Mesodermal cell (in vitro differentiated cells): Measurements from ENCODE around the gene TPK1.

Source experiments
- H3K27ac ChIP-seq: 2 replicates; pipeline ENCODE4 v1.7.0; 2013; ENCODE audit warnings: mild to moderate bottlenecking, low read depth, low read length, moderate library complexity; ENCODE audit not compliant: severe bottlenecking
- H3K36me3 ChIP-seq: 2 replicates; pipeline ENCODE4 v1.7.1; 2013; ENCODE audit warnings: mild to moderate bottlenecking, low read length, moderate library complexity; ENCODE audit not compliant: control insufficient read depth, insufficient read depth
- H3K4me1 ChIP-seq: one replicate; pipeline ENCODE4 v1.7.1; 2013; ENCODE audit warnings: mild to moderate bottlenecking, low read length; ENCODE audit not compliant: insufficient read depth, control insufficient read depth, poor library complexity, severe bottlenecking
- H3K4me3 ChIP-seq: 2 replicates; pipeline ENCODE4 v1.7.0; 2013; ENCODE audit warnings: low read length, control low read depth, mild to moderate bottlenecking; ENCODE audit not compliant: insufficient read depth, poor library complexity, severe bottlenecking; ENCODE audit errors: extremely low read depth
- H3K9me3 ChIP-seq: 2 replicates; pipeline ENCODE4 v1.7.1; 2013; ENCODE audit warnings: mild to moderate bottlenecking, low read length, moderate library complexity; ENCODE audit not compliant: control insufficient read depth
- WGBS, 2 experiments: methylation state at CpG; one replicate each; pipeline ENCODE4 v1.1.5; 2013; ENCODE audit warnings: missing lambda C conversion rate in 2 of 2; ENCODE audit not compliant: insufficient coverage in 2 of 2; 5-methylcytosine and 5-hydroxymethylcytosine counted together

The TPK1 gene

DNA sequence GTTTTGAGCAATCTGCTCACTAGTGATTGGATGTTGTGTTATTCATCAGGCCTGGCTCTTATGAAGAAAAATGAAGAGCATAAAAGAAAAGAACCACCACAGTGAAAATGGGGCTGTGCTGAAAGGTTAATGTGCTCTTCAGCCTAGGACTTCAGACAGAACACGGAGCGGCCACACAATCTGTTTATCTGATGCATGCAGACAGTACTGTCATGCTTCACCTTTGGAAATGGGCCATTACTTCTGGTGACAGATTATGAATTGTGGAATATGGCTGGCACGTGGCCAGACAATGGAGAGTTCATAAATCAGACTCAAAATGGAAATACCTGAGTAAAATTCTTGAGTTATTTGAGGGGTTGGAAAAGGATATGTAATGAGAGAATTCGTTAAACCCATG lies 346.3 kb downstream of the TPK1 start:
- Histone ChIP-seq H3K9me3 (no peaks in the 10 kb centered on the region), H3K27ac (no peak overlapping the region), H3K4me1 (no peaks in the 10 kb centered on the region), H3K36me3 (no peaks in the 10 kb centered on the region), H3K4me3 (no peak overlapping the region)
- 88 to 89% methylated on average over 4 of the region's 4 CpGs for WGBS, 2 experiments

DNA sequence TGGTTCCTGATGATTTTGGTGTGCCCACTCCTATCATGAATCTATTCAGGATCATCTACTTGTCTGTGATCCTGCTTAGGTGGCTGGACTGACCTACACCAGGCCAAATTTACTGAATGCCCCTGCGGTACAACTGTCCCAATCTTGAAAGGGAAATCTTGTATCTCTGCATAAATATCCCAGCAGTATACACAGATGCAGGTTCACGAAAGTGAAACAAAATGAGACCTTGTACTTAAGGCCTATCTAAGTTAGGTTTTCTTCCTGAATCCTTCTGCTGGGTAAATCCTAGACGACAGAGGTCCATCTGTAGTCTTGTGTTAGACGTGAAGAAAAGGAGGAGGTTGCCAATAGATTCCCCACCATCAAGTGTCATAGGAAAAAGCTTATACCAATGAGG lies 346.9 kb downstream of the TPK1 start:
- no peak overlapping the region for H3K4me3 ChIP-seq
- 83 to 93% methylated on average over 2 to 3 of the region's 4 CpGs for WGBS, 2 experiments

DNA sequence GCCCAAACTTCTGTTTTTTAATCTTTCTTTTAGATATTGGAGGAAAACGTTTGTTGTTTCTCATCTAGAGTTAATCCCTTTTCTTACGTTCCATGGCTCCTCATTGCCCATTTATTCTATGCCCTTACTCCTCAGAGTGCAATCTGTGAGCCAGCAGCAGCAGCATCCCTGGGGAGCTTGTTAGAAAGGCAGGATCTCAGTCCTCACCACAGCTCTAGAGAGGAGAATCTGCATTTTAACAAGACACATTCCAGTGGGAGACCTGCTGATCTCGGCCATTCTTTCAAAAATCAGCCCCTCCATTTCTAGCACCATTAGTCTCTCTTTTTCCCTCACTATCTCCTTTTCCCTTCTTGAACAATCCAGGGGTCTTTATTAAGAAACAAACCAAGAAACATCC lies 348.0 kb downstream of the TPK1 start:
- 14 to 18% methylated on average over 1 of the region's 3 CpGs for WGBS, 2 experiments
- Histone ChIP-seq H3K36me3 (no peaks in the 10 kb centered on the region), H3K9me3 (no peaks in the 10 kb centered on the region), H3K4me1 (no peaks in the 10 kb centered on the region), H3K27ac (no peak overlapping the region), H3K4me3 (no peak overlapping the region)

More for the DNA sequence above, 346.9 kb downstream of the TPK1 start:
- Histone ChIP-seq H3K36me3 (no peaks in the 10 kb centered on the region), H3K9me3 (no peaks in the 10 kb centered on the region), H3K27ac (no peak overlapping the region), H3K4me1 (no peaks in the 10 kb centered on the region)

DNA sequence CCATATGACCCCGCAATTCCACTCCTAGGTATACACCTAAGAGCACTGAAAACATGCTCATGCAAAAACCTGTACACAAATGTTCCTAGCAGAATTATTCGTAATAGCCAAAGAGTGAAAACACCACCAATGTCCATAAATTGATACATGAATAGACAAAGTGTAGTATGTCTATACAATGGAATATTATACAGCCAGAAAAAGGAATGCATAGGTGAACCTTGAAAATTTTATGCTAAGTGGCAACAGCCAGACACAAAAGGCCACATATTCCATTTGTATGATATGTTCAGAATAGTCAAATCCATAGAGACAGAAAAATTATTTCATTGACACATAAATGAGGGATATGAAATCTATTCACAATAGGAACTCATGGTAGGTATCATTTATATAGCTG lies 351.4 kb downstream of the TPK1 start:
- no peaks in the 10 kb centered on the region for H3K9me3 ChIP-seq
- H3K36me3 ChIP-seq, result no peaks in the 10 kb centered on the region
- H3K27ac ChIP-seq, result no peak overlapping the region
- H3K4me3 ChIP-seq, result no peak overlapping the region
- no CpG with 5 or more reads among the region's 2 CpGs for WGBS, 2 experiments
- H3K4me1 ChIP-seq, result no peaks in the 10 kb centered on the region

DNA sequence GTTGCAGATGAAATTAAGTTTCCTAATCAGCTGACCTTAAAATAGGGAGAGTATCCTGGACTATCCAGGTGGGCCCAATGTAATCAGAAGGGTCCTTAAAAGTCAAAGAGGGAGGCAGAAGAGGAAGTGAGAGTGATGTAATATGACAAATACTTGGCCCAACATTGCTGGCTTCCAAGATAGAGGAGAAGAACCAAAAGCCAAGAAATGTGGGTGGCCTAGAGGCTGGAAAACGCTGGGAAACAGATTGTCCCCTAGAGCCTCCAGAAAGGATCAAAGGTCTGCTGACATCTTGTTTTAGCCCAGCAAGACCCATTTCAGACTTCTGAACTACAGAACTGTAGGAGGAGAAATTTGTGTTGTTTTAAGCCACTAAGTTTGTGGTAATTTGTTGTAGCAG lies 352.7 kb downstream of the TPK1 start:
- Histone ChIP-seq H3K4me3 (no peak overlapping the region), H3K9me3 (no peaks in the 10 kb centered on the region), H3K36me3 (no peaks in the 10 kb centered on the region), H3K4me1 (no peaks in the 10 kb centered on the region), H3K27ac (no peak overlapping the region)
- WGBS, 2 experiments, result 50% methylated on average over 1 of the region's 1 CpG; no CpG with 5 or more reads in 1 of the 2 experiments

DNA sequence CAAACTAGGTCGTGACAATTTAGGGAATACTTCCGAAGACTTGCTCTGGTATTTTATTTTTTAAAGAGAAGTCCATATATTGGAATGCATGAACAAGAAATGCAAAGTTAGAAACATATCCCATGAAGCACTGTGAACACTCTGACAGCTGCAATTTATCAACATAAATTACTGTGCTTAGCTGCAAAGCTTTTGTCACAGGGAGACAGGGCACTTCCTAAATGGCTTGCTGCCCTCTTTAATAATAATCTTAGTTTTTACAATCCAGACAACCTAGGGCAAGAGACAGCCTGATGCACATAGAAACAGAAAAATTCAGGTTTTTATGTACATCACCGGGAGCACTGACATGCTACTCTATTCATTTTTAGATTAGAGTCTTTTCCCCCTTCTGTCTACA lies 354.0 kb downstream of the TPK1 start:
- 60 to 100% methylated on average over 1 of the region's 3 CpGs for WGBS, 2 experiments
- no peaks in the 10 kb centered on the region for H3K36me3 ChIP-seq
- H3K4me3 ChIP-seq, result no peak overlapping the region
- H3K4me1 ChIP-seq, result no peaks in the 10 kb centered on the region
- H3K27ac ChIP-seq, result no peak overlapping the region
- no peaks in the 10 kb centered on the region for H3K9me3 ChIP-seq

DNA sequence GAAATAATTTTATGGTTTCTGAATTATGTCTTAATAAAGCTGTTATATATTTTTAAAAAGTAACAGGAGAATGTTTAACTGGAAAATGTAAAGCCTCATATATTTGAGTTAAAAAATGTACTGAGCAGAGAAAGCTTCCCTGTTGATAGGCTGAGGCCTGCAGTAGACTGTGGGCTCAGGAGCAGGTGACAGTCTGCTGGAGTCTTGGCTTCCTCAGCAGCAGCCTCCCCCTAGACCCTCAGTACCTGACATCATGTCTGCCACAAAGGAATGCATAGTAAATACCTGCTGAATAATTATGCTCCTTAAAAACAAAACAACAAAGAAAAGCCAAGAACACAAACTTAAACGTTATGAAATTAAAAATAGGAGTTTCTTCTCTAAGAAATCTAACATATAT lies 358.5 kb downstream of the TPK1 start:
- no CpG with 5 or more reads among the region's 1 CpG for WGBS, 2 experiments
- H3K27ac ChIP-seq, result no peak overlapping the region
- H3K4me1 ChIP-seq, result no peaks in the 10 kb centered on the region
- no peak overlapping the region for H3K4me3 ChIP-seq
- H3K9me3 ChIP-seq, result no peaks in the 10 kb centered on the region
- no peaks in the 10 kb centered on the region for H3K36me3 ChIP-seq

DNA sequence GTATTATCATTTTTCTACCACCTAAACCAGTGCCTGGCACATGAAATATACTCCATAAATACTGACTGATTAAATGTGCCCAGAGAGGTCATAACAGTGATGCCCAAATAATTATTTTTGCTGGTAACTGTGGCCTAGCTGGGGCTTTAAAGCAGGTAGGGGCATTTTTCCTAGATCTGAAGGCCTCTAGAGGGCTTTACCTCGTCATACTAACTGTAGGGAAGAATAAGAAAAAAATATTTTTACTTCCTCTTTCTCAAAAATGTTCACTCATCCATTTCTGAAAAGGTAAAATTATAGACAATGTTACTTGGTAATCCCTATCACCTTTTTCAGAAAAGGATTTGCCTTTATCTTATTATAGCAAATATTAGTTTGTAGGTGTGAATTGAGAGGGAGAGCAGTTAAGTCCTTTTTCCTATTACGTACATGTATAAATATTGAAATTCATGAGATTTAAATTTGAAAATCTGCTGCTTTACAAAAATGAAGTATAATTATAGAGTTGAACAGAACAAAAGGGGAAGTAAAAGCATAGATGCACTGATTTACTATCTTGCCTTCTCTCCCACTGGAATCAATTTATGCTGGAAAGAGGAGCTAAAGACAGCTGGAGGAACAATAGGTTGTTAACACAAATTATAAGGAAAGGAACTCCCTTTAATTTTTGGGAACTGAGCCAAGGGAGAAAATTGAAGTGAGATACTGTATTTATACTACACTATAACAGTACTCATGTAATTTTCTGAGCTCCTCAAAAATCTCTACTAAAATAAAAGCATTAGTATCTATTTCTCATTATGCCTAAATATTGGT lies 360.8 kb downstream of the TPK1 start:
- Histone ChIP-seq H3K9me3 (no peaks in the 10 kb centered on the region), H3K4me3 (no peak overlapping the region), H3K4me1 (no peaks in the 10 kb centered on the region), H3K27ac (no peak overlapping the region), H3K36me3 (no peaks in the 10 kb centered on the region)
- no CpG with 5 or more reads among the region's 2 CpGs for WGBS, 2 experiments

DNA sequence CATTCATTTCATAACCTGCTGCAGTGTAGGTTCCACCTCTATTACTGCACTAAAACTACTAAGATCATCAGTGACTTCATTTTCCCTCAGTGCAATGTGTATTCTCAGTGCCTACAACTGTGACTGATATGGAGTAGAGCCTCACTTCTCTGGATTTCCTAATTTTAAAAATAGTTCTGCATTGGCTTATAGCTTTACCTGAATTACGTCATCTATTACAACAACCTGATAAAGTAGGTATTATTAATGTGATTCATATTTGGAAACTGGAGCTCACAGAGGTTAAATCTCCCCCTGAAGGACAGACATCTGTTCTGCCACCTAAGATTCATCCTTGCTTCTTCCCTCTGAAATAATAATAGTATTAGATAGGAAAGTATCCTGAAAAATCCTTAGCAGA lies 361.5 kb downstream of the TPK1 start:
- no CpG with 5 or more reads among the region's 1 CpG for WGBS, 2 experiments
- Histone ChIP-seq H3K27ac (no peak overlapping the region), H3K4me3 (no peak overlapping the region), H3K36me3 (no peaks in the 10 kb centered on the region), H3K9me3 (no peaks in the 10 kb centered on the region), H3K4me1 (no peaks in the 10 kb centered on the region)

DNA sequence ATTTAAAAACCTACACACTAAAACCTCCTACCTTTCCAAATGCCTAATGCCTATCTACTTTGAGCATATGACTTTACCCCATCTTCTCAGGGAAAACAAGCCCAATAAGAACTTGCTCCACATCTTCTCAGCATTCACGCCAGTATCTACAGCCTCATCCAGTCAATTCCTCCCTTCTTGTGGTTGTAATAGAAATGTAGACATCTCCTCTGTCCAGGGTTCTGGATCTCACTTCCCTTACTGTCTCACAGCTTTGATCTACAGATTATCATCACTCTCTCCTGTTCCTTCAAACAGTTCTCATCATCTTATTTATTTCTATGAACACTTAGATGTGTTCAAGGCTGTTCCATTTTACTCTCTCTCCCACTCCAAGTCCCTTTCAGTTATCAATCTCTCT lies 361.9 kb downstream of the TPK1 start:
- WGBS, 2 experiments, result no CpG with 5 or more reads among the region's 1 CpG
- no peaks in the 10 kb centered on the region for H3K36me3 ChIP-seq
- no peaks in the 10 kb centered on the region for H3K9me3 ChIP-seq
- H3K4me1 ChIP-seq, result no peaks in the 10 kb centered on the region
- no peak overlapping the region for H3K27ac ChIP-seq
- no peak overlapping the region for H3K4me3 ChIP-seq

DNA sequence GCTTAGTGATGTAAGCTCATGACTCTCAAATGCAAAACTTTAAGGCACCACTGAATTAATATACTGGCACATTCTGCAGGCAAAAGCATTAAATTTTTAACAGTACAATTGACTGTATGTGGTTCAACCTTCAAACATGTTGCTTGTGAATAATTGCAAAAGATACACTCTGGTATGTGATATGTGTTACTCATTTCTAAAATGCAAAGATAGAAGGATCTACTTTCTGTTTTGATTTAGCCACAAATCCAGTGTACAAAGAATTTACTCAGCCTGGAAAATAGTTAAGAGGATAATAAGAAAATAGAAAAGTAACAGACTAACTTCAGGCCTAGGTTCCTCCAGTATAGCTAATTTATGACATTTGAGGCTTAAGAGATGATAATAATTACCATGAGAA lies 365.8 kb downstream of the TPK1 start:
- H3K4me3 ChIP-seq, result no peak overlapping the region
- no peaks in the 10 kb centered on the region for H3K9me3 ChIP-seq
- H3K27ac ChIP-seq, result no peak overlapping the region
- H3K4me1 ChIP-seq, result no peaks in the 10 kb centered on the region
- H3K36me3 ChIP-seq, result no peaks in the 10 kb centered on the region
